OCI-LY1 (cell line): ENCODE results near the gene NECTIN1.

Experiments used
- CTCF ChIP-seq: fragments of 200-600 bp; sonication (generic), shearing (Covaris generic); IDR thresholded peaks from 2 replicates; pipeline ENCODE4 v1.5.1; 2017; ENCODE audit warnings: mild to moderate bottlenecking, antibody characterized with exemption, low read length, moderate library complexity, mixed read lengths
- EZH2 ChIP-seq: fragments of 200-600 bp; sonication (generic), shearing (Covaris generic); IDR thresholded peaks from 2 replicates; pipeline ENCODE4 v1.8.0; 2017; ENCODE audit warnings: borderline replicate concordance, mixed run types, mild to moderate bottlenecking, antibody characterized with exemption, low read length, moderate library complexity, mixed read lengths

- no peak for TF ChIP-seq CTCF
- TF ChIP-seq EZH2 = no peak
Observed at GRCh38 chr11:119683783-119684182, 45.2 kb downstream of the NECTIN1 start.
